ENCODE results near the gene MAGI2.

MAGI2 gene

GRCh38 chr7:78895393-78895792, 558.1 kb downstream of the MAGI2 start:
- ChIA-PET CTCF (no interaction called here), POLR2A (ENCODE audit: low non-redundant PET) (no interaction called here)
- DNase-seq (ENCODE audit: low spot score), result no peak
- no peak for TF ChIP-seq CTCF (conservative IDR thresholded peaks at IDR 0.05; ENCODE audit: low read depth)
- H3K27ac ChIP-seq, result no peak overlapping the region

GRCh38 chr7:78879206-78879605, 574.3 kb downstream of the MAGI2 start:
- CTCF ChIA-PET, result no interaction called here
- TF ChIP-seq CTCF (conservative IDR thresholded peaks at IDR 0.05; ENCODE audit: low read depth), result no peak
- H3K27ac ChIP-seq, result no peak overlapping the region
- POLR2A ChIA-PET (ENCODE audit: low non-redundant PET), result no interaction called here
- DNase-seq (ENCODE audit: low spot score), result no peak

GRCh38 chr7:78873117-78873516, 580.4 kb downstream of the MAGI2 start:
- POLR2A ChIA-PET (ENCODE audit: low non-redundant PET), result no interaction called here
- CTCF ChIA-PET, result interaction anchor here (0.5 kb wide), 1 partner anchor 93 kb away, joined by 3 read pairs; no protein-coding TSS in a partner anchor
- no peak for DNase-seq (ENCODE audit: low spot score)
- no peak for TF ChIP-seq CTCF (conservative IDR thresholded peaks at IDR 0.05; ENCODE audit: low read depth)
- H3K27ac ChIP-seq, result no peak overlapping the region

GRCh38 chr7:78864339-78864738, 589.1 kb downstream of the MAGI2 start:
- TF ChIP-seq CTCF (conservative IDR thresholded peaks at IDR 0.05; ENCODE audit: low read depth), result no peak
- ChIA-PET POLR2A (ENCODE audit: low non-redundant PET) (no interaction called here), CTCF (no interaction called here)
- no peak for DNase-seq (ENCODE audit: low spot score)
- H3K27ac ChIP-seq, result no peak overlapping the region

GRCh38 chr7:78863281-78863680, 590.2 kb downstream of the MAGI2 start:
- no peak for TF ChIP-seq CTCF (conservative IDR thresholded peaks at IDR 0.05; ENCODE audit: low read depth)
- H3K27ac ChIP-seq, result no peak overlapping the region
- POLR2A ChIA-PET (ENCODE audit: low non-redundant PET), result no interaction called here
- no peak for DNase-seq (ENCODE audit: low spot score)
- CTCF ChIA-PET, result interaction anchor here (0.7 kb wide), 1 partner anchor 575 kb away, joined by 3 read pairs; no protein-coding TSS in a partner anchor

- TF ChIP-seq CTCF (conservative IDR thresholded peaks at IDR 0.05; ENCODE audit: low read depth), result no peak
- DNase-seq (ENCODE audit: low spot score), result no peak
- ChIA-PET CTCF (no interaction called here), POLR2A (ENCODE audit: low non-redundant PET) (no interaction called here)
- no peak overlapping the region for H3K27ac ChIP-seq
Observed at GRCh38 chr7:78862411-78862900, 591.0 kb downstream of the MAGI2 start.

GRCh38 chr7:78852951-78853350, 600.5 kb downstream of the MAGI2 start:
- ChIA-PET POLR2A (ENCODE audit: low non-redundant PET) (no interaction called here), CTCF (no interaction called here)
- no peak for DNase-seq (ENCODE audit: low spot score)
- no peak for TF ChIP-seq CTCF (conservative IDR thresholded peaks at IDR 0.05; ENCODE audit: low read depth)
- H3K27ac ChIP-seq, result no peak overlapping the region
